SK-N-MC (cell line): ENCODE results near the gene PRKCZ.

Experiments
- DNase-seq: peaks from one replicate; pipeline ENCODE4 v3.0.0-alpha.2; 2011; ENCODE audit warnings: low read depth, low spot score
- H3K27ac ChIP-seq: fragments of 200-600 bp; sonication (generic); 2 replicates; pipeline ENCODE4 v1.5.1; 2016; ENCODE audit warnings: mixed run types
- H3K36me3 ChIP-seq: fragments of 200-600 bp; sonication (generic); 2 replicates; pipeline ENCODE4 v1.6.1; 2017; ENCODE audit warnings: antibody characterized with exemption, low read length, mixed read lengths; ENCODE audit not compliant: insufficient read depth
- H3K4me3 ChIP-seq: fragments of 200-600 bp; sonication (generic); 2 replicates; pipeline ENCODE4 v1.5.1; 2016
- H3K9ac ChIP-seq: fragments of 200-600 bp; sonication (generic); 2 replicates; pipeline ENCODE4 v1.8.0; 2017; ENCODE audit warnings: mixed run types, mixed read lengths; ENCODE audit not compliant: insufficient read length
- H3K9me3 ChIP-seq: fragments of 200-600 bp; sonication (generic); 2 replicates; pipeline ENCODE4 v1.6.1; 2017; ENCODE audit warnings: low read depth, mild to moderate bottlenecking, antibody characterized with exemption, low read length, moderate library complexity, mixed read lengths
- EZH2 ChIP-seq: fragments of 200-600 bp; sonication (generic); IDR thresholded peaks from one replicate; pipeline ENCODE4 v1.6.1; 2017; ENCODE audit warnings: antibody characterized with exemption
- FOXP2 ChIP-seq: optimal IDR thresholded peaks from 2 replicates; pipeline ENCODE3; 2011; ENCODE audit warnings: mild to moderate bottlenecking, moderate library complexity; ENCODE audit not compliant: insufficient read depth; ENCODE audit errors: extremely low read length, control extremely low read depth
- POLR2AphosphoS5 ChIP-seq: IDR thresholded peaks from 2 replicates; pipeline ENCODE4 v1.6.1; 2012; ENCODE audit warnings: mild to moderate bottlenecking, low read depth, low read length, borderline replicate concordance

PRKCZ gene

DNA sequence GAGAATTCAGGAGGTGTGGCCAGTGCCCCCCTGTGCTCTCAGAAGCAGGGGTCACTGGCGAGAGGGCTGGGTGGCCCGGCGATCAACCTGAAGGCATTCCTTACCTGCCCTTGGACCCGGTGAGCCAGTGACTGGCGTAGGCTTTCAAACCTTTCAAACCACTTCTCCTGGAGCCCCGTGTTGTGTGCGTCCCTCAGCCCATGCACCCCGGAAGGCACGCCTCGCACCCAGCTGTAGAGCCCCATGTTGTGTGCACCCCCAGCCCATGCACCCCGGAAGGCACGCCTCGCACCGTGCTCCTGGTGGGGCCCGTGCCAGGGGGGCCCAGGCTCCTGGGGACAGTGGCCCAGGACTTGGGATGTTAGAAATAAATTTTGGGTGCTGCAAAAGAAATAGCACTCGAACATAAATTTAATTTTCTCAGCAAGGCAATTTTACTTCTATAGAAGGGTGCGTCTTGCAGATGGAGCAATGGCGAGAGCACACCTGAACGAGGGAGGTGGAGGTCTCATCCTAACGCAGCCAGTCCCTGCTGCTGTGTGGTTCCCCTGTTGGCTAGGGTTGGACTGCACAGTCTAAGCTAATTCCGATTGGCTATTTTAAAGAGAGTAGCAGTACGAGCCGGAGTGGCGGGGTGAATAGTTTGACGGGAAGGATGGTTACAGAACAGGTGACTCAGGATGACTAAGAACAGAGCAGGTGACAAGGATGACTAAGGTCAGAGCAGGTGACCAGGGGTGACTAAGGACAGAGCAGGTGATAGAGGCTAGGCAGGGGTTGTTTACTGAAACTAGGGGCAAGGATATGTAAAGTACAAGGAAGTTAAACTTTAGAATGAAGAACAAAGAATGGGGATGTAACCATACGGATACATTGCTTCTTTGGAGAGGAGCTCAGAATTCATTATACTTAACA lies 47.4 kb downstream of the PRKCZ start:
- TF ChIP-seq POLR2AphosphoS5 (no peak), EZH2 (no peak), FOXP2 (no peak)
- Histone ChIP-seq H3K36me3 (no peaks in the 10 kb centered on the region), H3K4me3 (no peak overlapping the region), H3K9me3 (no peaks in the 10 kb centered on the region), H3K9ac (no peak overlapping the region), H3K27ac (no peak overlapping the region)
- no peak for DNase-seq

DNA sequence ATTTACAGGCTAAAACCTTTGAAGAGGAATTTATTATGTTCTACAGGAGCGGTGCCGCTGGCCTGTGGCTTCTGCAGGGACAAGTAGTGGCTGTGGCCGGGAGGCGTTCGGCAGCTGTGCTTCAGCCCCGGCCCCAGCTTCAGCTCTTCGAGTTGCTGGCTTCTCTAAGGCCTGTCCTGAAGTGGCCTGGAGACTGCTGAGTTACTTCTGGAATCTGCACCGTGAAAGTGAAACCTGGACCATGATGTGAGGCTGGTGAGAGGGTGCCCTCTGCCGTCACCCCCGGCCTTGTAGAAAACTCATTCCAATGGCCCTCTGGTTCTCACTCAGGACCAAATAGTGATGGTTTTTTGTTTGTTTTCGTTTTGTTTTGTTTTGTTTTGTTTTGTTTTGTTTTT lies 48.1 kb downstream of the PRKCZ start:
- Histone ChIP-seq H3K36me3 (no peaks in the 10 kb centered on the region), H3K27ac (no peak overlapping the region), H3K4me3 (no peak overlapping the region), H3K9me3 (no peaks in the 10 kb centered on the region), H3K9ac (no peak overlapping the region)
- TF ChIP-seq POLR2AphosphoS5 (no peak), FOXP2 (no peak), EZH2 (no peak)
- DNase-seq = no peak

DNA sequence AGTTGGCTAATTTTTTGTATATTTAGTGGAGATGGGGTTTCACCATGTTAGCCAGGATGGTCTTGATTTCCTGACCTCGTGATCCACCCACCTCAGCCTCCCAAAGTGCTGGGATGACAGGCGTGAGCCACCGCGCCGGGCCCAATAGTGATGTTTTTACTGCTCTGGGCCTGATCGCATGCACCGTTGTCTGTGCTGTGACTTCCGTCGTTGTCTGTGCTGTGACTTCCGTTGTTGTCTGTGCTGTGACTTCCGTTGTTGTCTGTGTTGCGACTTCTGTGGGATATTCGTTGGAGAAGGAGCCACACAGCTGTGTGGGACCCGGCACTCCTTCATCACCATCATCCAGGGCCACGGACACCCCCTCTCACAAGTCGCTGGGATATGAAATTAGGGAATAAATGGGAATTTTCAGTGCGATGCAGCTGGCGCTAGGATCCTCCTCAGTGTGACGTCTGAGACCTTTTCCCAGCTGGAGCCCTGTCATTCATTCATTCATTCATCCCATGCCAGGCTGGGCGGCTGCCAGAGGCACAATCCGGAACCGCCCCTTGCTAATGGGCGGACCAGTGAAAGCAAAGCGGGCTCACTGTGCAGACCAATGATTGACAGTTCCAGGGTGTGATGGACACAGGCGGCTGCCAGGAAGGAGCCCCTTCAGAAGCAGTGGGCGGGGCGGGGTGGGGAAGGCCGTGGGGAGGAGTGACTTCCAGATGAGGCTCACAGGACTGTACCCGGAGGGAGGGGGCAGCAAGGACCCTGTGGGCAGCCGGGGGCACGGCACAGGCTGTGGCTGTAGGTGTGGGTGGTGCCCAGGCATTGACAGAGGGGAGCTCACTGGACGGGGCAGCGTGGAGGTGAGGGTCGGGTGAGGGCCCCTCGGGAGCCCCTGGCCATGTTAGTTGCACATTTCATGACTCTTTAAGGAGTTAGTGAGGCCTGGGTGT lies 48.9 kb downstream of the PRKCZ start:
- no peak overlapping the region for H3K4me3 ChIP-seq
- H3K9me3 ChIP-seq = no peaks in the 10 kb centered on the region
- H3K27ac ChIP-seq = no peak overlapping the region
- TF ChIP-seq FOXP2 (no peak), EZH2 (no peak), POLR2AphosphoS5 (no peak)
- no peak overlapping the region for H3K9ac ChIP-seq
- no peaks in the 10 kb centered on the region for H3K36me3 ChIP-seq
- DNase-seq = no peak

DNA sequence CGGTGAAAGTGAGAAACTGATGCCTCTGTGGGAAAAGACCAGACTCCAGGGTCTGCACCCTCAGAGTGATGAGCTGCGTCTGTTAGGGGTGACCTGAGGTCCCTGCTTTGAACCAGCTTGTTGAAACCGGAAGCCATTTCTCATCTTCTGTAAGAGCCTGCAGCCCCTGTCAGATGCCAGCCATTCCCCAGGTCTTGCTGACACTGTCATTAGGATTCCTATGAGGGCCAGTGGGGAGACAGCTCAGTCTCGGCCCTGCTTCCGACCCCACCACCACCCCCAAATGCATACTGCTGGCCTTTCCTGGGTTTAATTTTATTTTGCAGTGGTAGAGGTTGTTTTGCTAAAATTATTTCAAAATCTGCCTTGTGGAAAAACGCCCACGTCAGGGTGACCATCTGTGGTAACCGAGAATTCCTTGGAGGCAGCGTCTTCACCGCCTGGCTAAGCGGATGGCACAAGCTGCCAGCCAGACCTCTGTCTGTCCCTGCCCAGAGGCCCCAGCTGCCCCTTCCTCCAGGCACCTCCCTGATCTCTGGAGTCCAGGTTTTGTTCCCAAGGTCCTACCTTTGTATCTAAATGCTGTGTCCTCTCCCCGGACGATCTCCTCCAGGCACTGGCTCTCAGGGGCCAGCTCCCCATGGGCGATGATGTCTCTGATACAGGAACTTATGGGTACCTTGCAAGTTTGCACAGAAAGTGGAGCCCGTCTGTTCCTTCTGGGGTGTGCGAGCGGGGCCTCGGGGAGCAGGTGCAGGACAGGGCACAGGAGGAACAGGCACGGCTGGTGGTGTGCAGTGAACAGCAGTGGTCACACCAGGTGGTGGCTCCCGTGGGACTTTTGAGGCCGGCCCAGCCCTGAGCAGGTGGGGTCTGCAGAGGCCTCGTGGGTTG lies 49.9 kb downstream of the PRKCZ start:
- no peaks in the 10 kb centered on the region for H3K36me3 ChIP-seq

DNA sequence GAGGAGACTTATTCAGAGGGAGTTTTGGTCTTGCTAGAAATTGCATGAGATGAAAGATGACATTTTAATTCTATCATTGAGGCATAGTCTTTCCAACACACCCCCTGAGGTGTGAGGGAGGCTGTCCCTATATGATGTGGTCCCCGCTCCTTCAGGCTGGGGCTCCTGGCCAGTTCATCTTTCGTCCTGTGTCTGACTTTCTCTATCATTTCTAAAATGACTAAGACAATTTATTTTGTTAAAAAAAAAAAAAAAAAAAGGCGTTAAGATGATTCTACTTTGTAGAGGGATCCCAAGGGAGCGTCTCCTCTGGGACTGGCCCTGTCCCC lies 50.5 kb downstream of the PRKCZ start:
- no peak overlapping the region for H3K9ac ChIP-seq
- no peaks in the 10 kb centered on the region for H3K9me3 ChIP-seq
- no peaks in the 10 kb centered on the region for H3K36me3 ChIP-seq

More for the DNA sequence above, 49.9 kb downstream of the PRKCZ start:
- DNase-seq = no peak
- no peak for TF ChIP-seq EZH2
- no peak for TF ChIP-seq FOXP2
- no peak for TF ChIP-seq POLR2AphosphoS5
- no peak overlapping the region for H3K27ac ChIP-seq
- no peaks in the 10 kb centered on the region for H3K9me3 ChIP-seq
- H3K9ac ChIP-seq = no peak overlapping the region
- no peak overlapping the region for H3K4me3 ChIP-seq

DNA sequence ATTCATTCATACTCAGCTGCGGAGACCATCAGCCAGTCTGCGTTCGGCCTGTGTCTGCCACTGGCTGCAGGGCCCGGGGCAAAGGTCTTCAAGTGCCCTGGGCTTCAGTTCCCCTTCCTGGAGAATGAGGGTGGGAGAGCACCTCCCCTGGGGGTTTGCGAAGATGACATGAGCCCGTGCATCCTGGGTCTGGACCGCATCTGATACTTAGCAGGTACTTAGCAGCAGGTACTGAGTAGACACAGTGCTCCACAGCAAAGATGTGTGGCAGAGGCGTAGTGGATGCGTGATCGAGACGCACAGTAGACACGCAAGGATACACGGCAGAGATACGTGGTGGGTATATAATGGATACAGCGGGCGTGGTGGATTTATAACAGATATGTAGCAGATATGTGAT lies 51.3 kb downstream of the PRKCZ start:
- H3K4me3 ChIP-seq = no peak overlapping the region
- no peak for TF ChIP-seq FOXP2
- no peak for TF ChIP-seq POLR2AphosphoS5
- no peak for TF ChIP-seq EZH2
- no peaks in the 10 kb centered on the region for H3K36me3 ChIP-seq
- H3K27ac ChIP-seq = no peak overlapping the region
- no peaks in the 10 kb centered on the region for H3K9me3 ChIP-seq
- no peak for DNase-seq
- H3K9ac ChIP-seq = no peak overlapping the region

More for the DNA sequence above, 50.5 kb downstream of the PRKCZ start:
- TF ChIP-seq FOXP2 (no peak), EZH2 (no peak), POLR2AphosphoS5 (no peak)
- no peak overlapping the region for H3K27ac ChIP-seq
- H3K4me3 ChIP-seq = no peak overlapping the region
- DNase-seq = no peak

DNA sequence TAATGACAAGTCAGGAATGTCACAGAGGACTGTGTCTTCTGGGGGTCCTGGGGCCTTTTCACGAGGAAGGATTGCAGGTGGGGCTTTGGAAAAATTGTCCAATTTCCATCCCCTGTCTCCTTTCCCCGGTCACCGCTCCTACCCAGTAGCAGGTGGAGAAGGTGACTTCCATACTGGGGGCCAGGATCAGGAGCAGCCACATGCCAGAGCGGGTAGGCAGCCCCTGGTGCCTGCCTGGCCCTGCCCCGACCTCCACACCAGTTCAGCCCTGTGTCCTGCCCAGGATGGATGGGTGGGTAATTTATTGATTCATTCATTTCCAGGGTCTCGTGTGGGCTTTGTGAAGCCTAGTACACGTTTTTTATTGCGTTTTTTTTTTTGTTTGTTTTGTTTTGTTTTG lies 51.7 kb downstream of the PRKCZ start:
- Histone ChIP-seq H3K36me3 (no peaks in the 10 kb centered on the region), H3K9me3 (no peaks in the 10 kb centered on the region), H3K27ac (no peak overlapping the region), H3K9ac (no peak overlapping the region), H3K4me3 (no peak overlapping the region)
- DNase-seq = no peak
- no peak for TF ChIP-seq EZH2
- TF ChIP-seq POLR2AphosphoS5 = no peak
